ENCODE data around the gene MIOS.

- no peak for TF ChIP-seq ZNF768 (tag by site-specific recombination; IDR thresholded peaks at IDR 0.05)
- TF ChIP-seq CTCF (tag by site-specific recombination; IDR thresholded peaks at IDR 0.05), result no peak
- TF ChIP-seq KLF1 (tag by site-specific recombination; IDR thresholded peaks at IDR 0.05), result no peak
- TF ChIP-seq, protein P1, sequence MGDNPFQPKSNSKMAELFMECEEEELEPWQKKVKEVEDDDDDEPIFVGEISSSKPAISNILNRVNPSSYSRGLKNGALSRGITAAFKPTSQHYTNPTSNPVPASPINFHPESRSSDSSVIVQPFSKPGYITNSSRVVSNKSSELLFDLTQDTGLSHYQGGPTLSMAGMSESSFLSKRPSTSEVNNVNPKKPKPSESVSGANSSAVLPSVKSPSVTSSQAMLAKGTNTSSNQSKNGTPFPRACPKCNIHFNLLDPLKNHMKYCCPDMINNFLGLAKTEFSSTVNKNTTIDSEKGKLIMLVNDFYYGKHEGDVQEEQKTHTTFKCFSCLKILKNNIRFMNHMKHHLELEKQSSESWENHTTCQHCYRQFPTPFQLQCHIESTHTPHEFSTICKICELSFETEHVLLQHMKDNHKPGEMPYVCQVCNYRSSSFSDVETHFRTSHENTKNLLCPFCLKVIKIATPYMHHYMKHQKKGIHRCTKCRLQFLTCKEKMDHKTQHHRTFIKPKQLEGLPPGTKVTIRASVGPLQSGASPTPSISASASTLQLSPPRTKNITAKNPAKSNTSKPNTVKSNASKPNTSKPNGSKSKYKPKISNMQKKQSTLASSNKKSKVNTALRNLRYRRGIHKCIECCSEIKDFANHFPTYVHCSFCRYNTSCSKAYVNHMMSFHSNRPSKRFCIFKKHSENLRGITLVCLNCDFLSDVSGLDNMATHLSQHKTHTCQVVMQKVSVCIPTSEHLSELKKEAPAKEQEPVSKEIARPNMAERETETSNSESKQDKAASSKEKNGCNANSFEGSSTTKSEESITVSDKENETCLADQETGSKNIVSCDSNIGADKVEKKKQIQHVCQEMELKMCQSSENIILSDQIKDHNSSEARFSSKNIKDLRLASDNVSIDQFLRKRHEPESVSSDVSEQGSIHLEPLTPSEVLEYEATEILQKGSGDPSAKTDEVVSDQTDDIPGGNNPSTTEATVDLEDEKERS (tag by site-specific recombination; IDR thresholded peaks at IDR 0.05), result no peak
- no peak for TF ChIP-seq ZNF146 (tag by site-specific recombination; IDR thresholded peaks at IDR 0.05)
- no peak for TF ChIP-seq ZBTB10 (tag by site-specific recombination; IDR thresholded peaks at IDR 0.05)
- no peak for TF ChIP-seq KLF16 (tag by site-specific recombination; IDR thresholded peaks at IDR 0.05)
- TF ChIP-seq YY1 (tag by site-specific recombination; IDR thresholded peaks at IDR 0.05), result no peak
- no peak for TF ChIP-seq MZF1 (tag by site-specific recombination; IDR thresholded peaks at IDR 0.05; ENCODE audit: borderline replicate concordance)
- no peak for TF ChIP-seq ZBTB26 (tag by site-specific recombination; optimal IDR thresholded peaks at IDR 0.05)
Observed at GRCh38 chr7:7529328-7529727, 37.4 kb upstream of the MIOS start.
